Gastroesophageal sphincter (tissue), 3 donors: ENCODE measurements around the gene GSDMA.

Experiments
- EP300 ChIP-seq: sonication (generic); formaldehyde crosslinking; IDR thresholded peaks from one replicate; pipeline ENCODE4 v1.6.1; 2017; ENCODE audit warnings: antibody characterized with exemption, mild to moderate bottlenecking
- POLR2A ChIP-seq, 2 donors: fragments of 450-650 bp; IDR thresholded peaks; one replicate each; pipeline ENCODE4 v1.6.1; 2017; ENCODE audit warnings: antibody characterized with exemption in 2 of 2, mild to moderate bottlenecking in 2 of 2, moderate library complexity in 1 of 2
- POLR2AphosphoS5 ChIP-seq: sonication (generic); formaldehyde crosslinking; IDR thresholded peaks from one replicate; pipeline ENCODE4 v1.6.1; 2017; ENCODE audit warnings: antibody characterized with exemption
- TF ChIP-seq, protein P1 (sequence below), 4 experiments: fragments of 200-600 bp in 2 of 4; fragments of 450-650 bp in 2 of 4; sonication (generic) in 1 of 4; IDR thresholded peaks; one replicate each; pipeline ENCODE4 v1.5.1; 2017 to 2019; ENCODE audit warnings: antibody characterized with exemption in 4 of 4, mild to moderate bottlenecking in 2 of 4, moderate library complexity in 2 of 4

GRCh38 chr17:39965017-39965699 lies 2.4 kb downstream of the GSDMA start:
- TF ChIP-seq, protein P1, sequence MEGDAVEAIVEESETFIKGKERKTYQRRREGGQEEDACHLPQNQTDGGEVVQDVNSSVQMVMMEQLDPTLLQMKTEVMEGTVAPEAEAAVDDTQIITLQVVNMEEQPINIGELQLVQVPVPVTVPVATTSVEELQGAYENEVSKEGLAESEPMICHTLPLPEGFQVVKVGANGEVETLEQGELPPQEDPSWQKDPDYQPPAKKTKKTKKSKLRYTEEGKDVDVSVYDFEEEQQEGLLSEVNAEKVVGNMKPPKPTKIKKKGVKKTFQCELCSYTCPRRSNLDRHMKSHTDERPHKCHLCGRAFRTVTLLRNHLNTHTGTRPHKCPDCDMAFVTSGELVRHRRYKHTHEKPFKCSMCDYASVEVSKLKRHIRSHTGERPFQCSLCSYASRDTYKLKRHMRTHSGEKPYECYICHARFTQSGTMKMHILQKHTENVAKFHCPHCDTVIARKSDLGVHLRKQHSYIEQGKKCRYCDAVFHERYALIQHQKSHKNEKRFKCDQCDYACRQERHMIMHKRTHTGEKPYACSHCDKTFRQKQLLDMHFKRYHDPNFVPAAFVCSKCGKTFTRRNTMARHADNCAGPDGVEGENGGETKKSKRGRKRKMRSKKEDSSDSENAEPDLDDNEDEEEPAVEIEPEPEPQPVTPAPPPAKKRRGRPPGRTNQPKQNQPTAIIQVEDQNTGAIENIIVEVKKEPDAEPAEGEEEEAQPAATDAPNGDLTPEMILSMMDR (IDR thresholded peaks at IDR 0.05), result no peak
- TF ChIP-seq POLR2A (IDR thresholded peaks at IDR 0.05) (no peak), POLR2AphosphoS5 (no peak), EP300 (no peak)
